Loucy (cell line): ENCODE data around the gene AHNAK.

Experiments
- EZH2phosphoT487 ChIP-seq: fragments of 200-600 bp; IDR thresholded peaks from 2 replicates; pipeline ENCODE4 v1.6.1; 2018; ENCODE audit warnings: antibody characterized with exemption, mild to moderate bottlenecking, moderate library complexity, borderline replicate concordance
- TF ChIP-seq, protein P1 (sequence below): fragments of 200-600 bp; sonication (generic); conservative IDR thresholded peaks from 2 replicates; pipeline ENCODE4 v1.5.1; 2014; ENCODE audit warnings: mild to moderate bottlenecking, antibody characterized with exemption, low read length

DNA sequence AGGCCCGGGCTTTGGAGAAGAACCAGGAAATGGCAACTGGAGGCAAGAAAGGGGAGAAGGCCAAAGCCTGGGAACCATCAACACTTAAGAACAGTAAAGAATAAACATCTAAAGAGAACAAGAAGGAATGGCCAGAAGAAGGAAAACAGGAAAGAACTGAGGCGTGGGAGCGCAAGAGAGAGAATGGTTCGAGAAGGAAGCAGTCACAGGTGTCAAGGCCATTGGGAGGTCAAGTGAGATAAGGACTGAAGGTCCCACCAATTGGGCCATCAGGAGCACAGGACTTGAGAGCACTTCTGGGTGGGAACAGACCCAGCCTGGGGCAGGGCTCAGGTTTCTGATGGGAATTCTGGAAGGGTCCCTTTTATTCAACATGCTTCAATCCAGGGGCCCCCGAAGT lies 128.5 kb downstream of the AHNAK start:
- TF ChIP-seq, protein P1, sequence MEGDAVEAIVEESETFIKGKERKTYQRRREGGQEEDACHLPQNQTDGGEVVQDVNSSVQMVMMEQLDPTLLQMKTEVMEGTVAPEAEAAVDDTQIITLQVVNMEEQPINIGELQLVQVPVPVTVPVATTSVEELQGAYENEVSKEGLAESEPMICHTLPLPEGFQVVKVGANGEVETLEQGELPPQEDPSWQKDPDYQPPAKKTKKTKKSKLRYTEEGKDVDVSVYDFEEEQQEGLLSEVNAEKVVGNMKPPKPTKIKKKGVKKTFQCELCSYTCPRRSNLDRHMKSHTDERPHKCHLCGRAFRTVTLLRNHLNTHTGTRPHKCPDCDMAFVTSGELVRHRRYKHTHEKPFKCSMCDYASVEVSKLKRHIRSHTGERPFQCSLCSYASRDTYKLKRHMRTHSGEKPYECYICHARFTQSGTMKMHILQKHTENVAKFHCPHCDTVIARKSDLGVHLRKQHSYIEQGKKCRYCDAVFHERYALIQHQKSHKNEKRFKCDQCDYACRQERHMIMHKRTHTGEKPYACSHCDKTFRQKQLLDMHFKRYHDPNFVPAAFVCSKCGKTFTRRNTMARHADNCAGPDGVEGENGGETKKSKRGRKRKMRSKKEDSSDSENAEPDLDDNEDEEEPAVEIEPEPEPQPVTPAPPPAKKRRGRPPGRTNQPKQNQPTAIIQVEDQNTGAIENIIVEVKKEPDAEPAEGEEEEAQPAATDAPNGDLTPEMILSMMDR = no peak
- no peak for TF ChIP-seq EZH2phosphoT487
